SH-SY5Y (cell line): Measurements from ENCODE around the gene OSBPL8.

ENCODE experiments used
- GATA2 ChIP-seq: IDR thresholded peaks from 2 replicates; pipeline ENCODE4 v1.6.1; 2011; ENCODE audit warnings: mild to moderate bottlenecking, low read depth, low read length
- GATA3 ChIP-seq: IDR thresholded peaks from 2 replicates; pipeline ENCODE4 v1.6.1; 2011; ENCODE audit warnings: low read depth, mild to moderate bottlenecking, low read length, moderate library complexity

The OSBPL8 gene

GRCh38 chr12:76568888-76569551 lies 9.4 kb upstream of the OSBPL8 start:
- no peak for TF ChIP-seq GATA2
- no peak for TF ChIP-seq GATA3

GRCh38 chr12:76568130-76568529 lies 8.6 kb upstream of the OSBPL8 start:
- no peak for TF ChIP-seq GATA3
- TF ChIP-seq GATA2: no peak

GRCh38 chr12:76563061-76563460 lies 3.5 kb upstream of the OSBPL8 start:
- no peak for TF ChIP-seq GATA3
- TF ChIP-seq GATA2: no peak

GRCh38 chr12:76562130-76562529 lies 2.6 kb upstream of the OSBPL8 start:
- no peak for TF ChIP-seq GATA3
- TF ChIP-seq GATA2: no peak

- TF ChIP-seq GATA3: no peak
- no peak for TF ChIP-seq GATA2
Measured at GRCh38 chr12:76560086-76560491, 518 bp upstream of the OSBPL8 start.

GRCh38 chr12:76558684-76559399 lies 729 bp downstream of the OSBPL8 start:
- no peak for TF ChIP-seq GATA3
- no peak for TF ChIP-seq GATA2

- TF ChIP-seq GATA3 (no peak), GATA2 (no peak)
Measured at GRCh38 chr12:76556368-76556767, 3.2 kb downstream of the OSBPL8 start.

GRCh38 chr12:76555797-76556196 lies 3.8 kb downstream of the OSBPL8 start:
- TF ChIP-seq GATA3 (no peak), GATA2 (no peak)

GRCh38 chr12:76555231-76555767 lies 4.3 kb downstream of the OSBPL8 start:
- TF ChIP-seq GATA2 (no peak), GATA3 (no peak)

GRCh38 chr12:76554405-76555230 lies 5.0 kb downstream of the OSBPL8 start:
- TF ChIP-seq GATA3 (no peak), GATA2 (no peak)

GRCh38 chr12:76552343-76552938 lies 7.1 kb downstream of the OSBPL8 start:
- TF ChIP-seq GATA2: no peak
- no peak for TF ChIP-seq GATA3

GRCh38 chr12:76551482-76551888 lies 8.1 kb downstream of the OSBPL8 start:
- no peak for TF ChIP-seq GATA3
- no peak for TF ChIP-seq GATA2

GRCh38 chr12:76549131-76549530 lies 10.4 kb downstream of the OSBPL8 start:
- TF ChIP-seq GATA2 (no peak), GATA3 (no peak)

- no peak for TF ChIP-seq GATA3
- TF ChIP-seq GATA2: no peak
Measured at GRCh38 chr12:76548222-76548837, 11.2 kb downstream of the OSBPL8 start.
